ENCODE data around the gene KDM4C. TPM values are rescaled to one million over a fixed set of nuclear protein-coding genes. Genes with fewer than 3 reads are reported as not detected.
"Not testable (repeated sequence)": the region's sequence is repeated elsewhere in the genome, so short reads cannot be mapped to it uniquely, and the experiment has no call there.

The KDM4C gene
- total and polyA plus RNA-seq, 2 donors (not counting 1 experiment from before 2014, with no cell fraction given) = 49.7 to 141 TPM

- not testable (repeated sequence) for H3K9me3 Mint-ChIP-seq (ENCODE audit: insufficient read depth); DNase-seq; ATAC-seq (ENCODE audit: low read depth); H3K36me3 ChIP-seq (replicated peaks in 1 of 2; ENCODE audit: control extremely low read depth in 1 of 2, control insufficient read depth in 1 of 2, extremely low read depth in 1 of 2, insufficient read depth in 2 of 2, low read length in 1 of 2); H3K9me3 ChIP-seq (ENCODE audit: control extremely low read depth in 1 of 3, control insufficient read depth in 2 of 3, insufficient read depth in 1 of 3, low read length in 2 of 3); H3K9ac ChIP-seq (ENCODE audit: low read length); H4K20me1 ChIP-seq (ENCODE audit: control insufficient read depth, insufficient read depth, low read length, poor library complexity, severe bottlenecking); H2AFZ ChIP-seq (ENCODE audit: insufficient read depth, low read depth, low read length, poor library complexity, severe bottlenecking); H3K4me2 ChIP-seq (replicated peaks; ENCODE audit: low read depth, low read length, poor library complexity, severe bottlenecking); H3K4me3 Mint-ChIP-seq; H3K27me3 Mint-ChIP-seq; H3K27me3 ChIP-seq (replicated peaks in 1 of 4; ENCODE audit: control extremely low read depth in 1 of 4, control insufficient read depth in 3 of 4, insufficient read depth in 4 of 4, low read length in 3 of 4); H3K4me3 ChIP-seq (ENCODE audit: control extremely low read depth in 1 of 5, extremely low read depth in 1 of 5, insufficient read depth in 1 of 5, low read depth in 2 of 5, low read length in 4 of 5)
- ChIA-PET CTCF (interaction anchor here (0.7 kb wide), 1 partner anchor 182 kb away, joined by 5 read pairs; no protein-coding TSS in a partner anchor), POLR2A (interaction anchor here (5.9 kb wide), 1 partner anchor 73 kb away, joined by 116 read pairs; no protein-coding TSS in a partner anchor)
- Mint-ChIP-seq H3K4me1 (peaks cover 29% of the 10 kb centered on the region), H3K27ac (peak overlapping the region; percentile 15)
- WGBS (ENCODE audit: insufficient coverage) = 100% methylated on average over 3 of the region's 10 CpGs
- Histone ChIP-seq H3K27ac (ENCODE audit: low read length in 2 of 2) (peak overlapping the region in 1 of 2 donors; percentile 94), H3K79me2 (ENCODE audit: control insufficient read depth, insufficient read depth, low read length) (peaks cover 58% of the 10 kb centered on the region), H3K4me1 (ENCODE audit: control insufficient read depth in 2 of 2, insufficient read depth in 2 of 2, low read length in 2 of 2) (peaks cover 30 to 40% of the 10 kb centered on the region in 2 donors)
- intact Hi-C loops (cut with micrococcal nuclease) = loop anchor here (5.0 to 10.0 kb wide), 2 partner anchors 1220 to 1318 kb away; partner anchors contain the start of gene PLGRKT
Observed at GRCh38 chr9:6754861-6755260, 2.9 kb upstream of the KDM4C start.

- Histone ChIP-seq H3K27me3 (replicated peaks in 1 of 4; ENCODE audit: control extremely low read depth in 1 of 4, control insufficient read depth in 3 of 4, insufficient read depth in 4 of 4, low read length in 3 of 4) (no peaks in the 10 kb centered on the region), H4K20me1 (ENCODE audit: control insufficient read depth, insufficient read depth, low read length, poor library complexity, severe bottlenecking) (peaks cover 20% of the 10 kb centered on the region), H3K4me2 (replicated peaks; ENCODE audit: low read depth, low read length, poor library complexity, severe bottlenecking) (peak overlapping the region; percentile 77), H3K4me3 (ENCODE audit: control extremely low read depth in 1 of 5, extremely low read depth in 1 of 5, insufficient read depth in 1 of 5, low read depth in 2 of 5, low read length in 4 of 5) (peak overlapping the region; percentile 64 to 98 (median 96)), H3K79me2 (ENCODE audit: control insufficient read depth, insufficient read depth, low read length) (peaks cover 73% of the 10 kb centered on the region), H3K9me3 (ENCODE audit: control extremely low read depth in 1 of 3, control insufficient read depth in 2 of 3, insufficient read depth in 1 of 3, low read length in 2 of 3) (no peaks in the 10 kb centered on the region), H3K4me1 (ENCODE audit: control insufficient read depth in 2 of 2, insufficient read depth in 2 of 2, low read length in 2 of 2) (peaks cover 29 to 35% of the 10 kb centered on the region in 2 donors), H2AFZ (ENCODE audit: insufficient read depth, low read depth, low read length, poor library complexity, severe bottlenecking) (peak overlapping the region; percentile 91), H3K27ac (ENCODE audit: low read length in 2 of 2) (peak overlapping the region; percentile 94 to 100), H3K36me3 (replicated peaks in 1 of 2; ENCODE audit: control extremely low read depth in 1 of 2, control insufficient read depth in 1 of 2, extremely low read depth in 1 of 2, insufficient read depth in 2 of 2, low read length in 1 of 2) (no peaks in the 10 kb centered on the region), H3K9ac (ENCODE audit: low read length) (peak overlapping the region; percentile 96)
- Mint-ChIP-seq H3K27me3 (no peaks in the 10 kb centered on the region), H3K4me1 (peaks cover 30% of the 10 kb centered on the region), H3K9me3 (ENCODE audit: insufficient read depth) (no peaks in the 10 kb centered on the region), H3K4me3 (peak overlapping the region; percentile 100), H3K27ac (peak overlapping the region; percentile 100)
- ATAC-seq (ENCODE audit: low read depth) = peak; percentile 24
- CTCF ChIA-PET = interaction anchor here (1.0 to 2.2 kb wide), 9 partner anchors 17 to 703 kb away, joined by 3 to 9 read pairs (median 4); no protein-coding TSS in a partner anchor
- WGBS (ENCODE audit: insufficient coverage) = 5% methylated on average over 14 of the region's 14 CpGs
- peak; percentile 93 for DNase-seq
- intact Hi-C loops (cut with micrococcal nuclease) = loop anchor here (1.0 to 10.0 kb wide), 7 partner anchors 41 to 1320 kb away; partner anchors contain the start of genes PLGRKT and UHRF2
- POLR2A ChIA-PET = interaction anchor here (0.6 to 5.9 kb wide), 14 partner anchors 16 to 1174 kb away, joined by 3 to 116 read pairs (median 12); partner anchors contain the start of genes RIC1 and UHRF2
- TF ChIP-seq EZH2 (IDR thresholded peaks at IDR 0.05; ENCODE audit: borderline replicate concordance, insufficient read depth, low read depth, low read length, poor library complexity, severe bottlenecking) (no peak), CTCF (IDR thresholded peaks at IDR 0.05) (no peak)
Observed at GRCh38 chr9:6757132-6757455, 679 bp upstream of the KDM4C start.
